NCI-H128 (cell line): ENCODE results near the gene NINJ1.

Source experiments
- DNase-seq: peaks from one replicate; lab custom pipeline; 2025; ENCODE audit not compliant: unreplicated experiment; lab: John Stamatoyannopoulos, UW

Gene NINJ1, protein sequence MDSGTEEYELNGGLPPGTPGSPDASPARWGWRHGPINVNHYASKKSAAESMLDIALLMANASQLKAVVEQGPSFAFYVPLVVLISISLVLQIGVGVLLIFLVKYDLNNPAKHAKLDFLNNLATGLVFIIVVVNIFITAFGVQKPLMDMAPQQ

DNA sequence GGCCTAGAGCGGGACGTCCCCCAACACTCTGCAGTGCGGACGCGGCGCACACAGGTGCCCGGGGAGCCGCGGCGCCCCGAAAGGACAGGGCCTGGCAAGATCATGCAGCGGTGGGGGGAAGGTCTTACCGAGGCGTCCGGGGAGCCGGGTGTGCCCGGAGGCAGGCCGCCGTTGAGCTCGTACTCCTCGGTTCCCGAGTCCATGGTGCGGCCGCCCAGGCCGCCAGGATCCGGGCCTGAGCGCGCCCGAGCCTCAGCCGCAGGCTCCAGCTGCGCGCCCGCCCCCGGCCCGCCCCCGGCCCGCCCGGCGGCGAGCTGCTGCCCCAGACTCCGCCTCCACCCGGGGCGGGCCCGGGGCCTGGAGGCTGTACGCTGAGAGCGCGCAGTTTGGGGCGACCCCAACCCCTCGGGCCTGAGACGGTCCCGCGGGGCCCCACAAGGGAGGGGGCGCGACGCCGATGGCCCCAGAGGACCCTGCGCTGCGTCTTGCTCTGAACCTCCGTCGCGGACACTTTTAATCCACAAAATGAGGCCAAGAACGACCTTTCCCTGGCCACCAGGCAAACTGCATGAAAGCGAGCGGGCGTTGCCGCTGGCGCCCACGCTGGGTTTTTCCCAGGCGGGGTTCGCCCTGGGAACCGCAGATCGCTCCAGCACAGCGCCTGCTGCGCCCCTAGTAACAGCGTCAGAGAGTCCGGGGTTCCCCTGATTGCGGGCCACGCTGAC, at the start of gene NINJ1:
Gene NINJ1, minus strand, starts transcription at position 237 of the 725 bp plus-strand sequence. Its CDS starts 34 bp downstream, at position 203.
- DNase-seq, result no peak

DNA sequence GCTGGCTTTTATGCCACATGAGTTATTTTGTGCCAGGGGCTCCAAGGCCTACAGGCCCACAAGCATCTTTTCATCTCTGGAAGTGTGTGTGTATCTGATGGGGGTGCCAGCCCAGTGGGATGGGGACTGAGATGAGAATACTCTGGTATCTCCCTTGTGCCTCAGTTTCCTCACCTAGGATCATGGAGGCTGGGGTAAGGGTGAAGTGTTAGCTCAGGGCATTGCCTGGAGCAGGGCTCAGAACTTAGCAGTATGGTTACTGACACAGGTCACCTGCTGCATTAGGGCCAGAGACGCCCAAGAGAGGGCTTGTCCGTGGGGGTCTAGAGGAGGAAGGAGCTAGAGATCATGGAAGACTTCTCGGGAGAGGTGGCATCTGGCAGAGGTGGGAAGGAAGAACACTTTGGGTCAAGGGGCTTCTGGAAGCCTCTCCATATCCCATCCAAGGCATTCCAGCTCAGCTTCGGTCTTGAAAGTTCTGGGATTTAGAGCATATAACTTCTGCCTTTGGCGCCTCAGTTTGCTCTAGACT, 49.1 kb upstream of the NINJ1 start:
- DNase-seq, result no peak

DNA sequence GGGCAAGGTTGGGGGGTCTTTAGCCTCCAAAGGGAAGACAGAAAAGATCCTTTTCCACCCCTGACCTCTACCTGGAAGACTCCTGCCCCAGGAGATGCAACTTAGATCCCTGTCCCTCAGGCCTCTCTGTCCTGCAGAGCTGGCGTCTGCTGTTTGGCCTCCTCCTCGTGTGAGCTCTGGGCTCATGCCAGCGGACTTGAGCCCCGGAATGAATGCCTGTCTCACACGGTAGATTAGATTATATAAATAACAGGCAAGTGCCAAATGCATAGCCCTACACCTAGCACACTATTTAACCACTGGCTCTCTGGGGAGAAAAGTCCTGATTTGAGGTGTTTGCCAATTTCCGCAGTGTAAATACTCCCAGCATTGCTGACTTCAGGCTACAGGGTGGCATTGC, 48.5 kb upstream of the NINJ1 start:
- no peak for DNase-seq

DNA sequence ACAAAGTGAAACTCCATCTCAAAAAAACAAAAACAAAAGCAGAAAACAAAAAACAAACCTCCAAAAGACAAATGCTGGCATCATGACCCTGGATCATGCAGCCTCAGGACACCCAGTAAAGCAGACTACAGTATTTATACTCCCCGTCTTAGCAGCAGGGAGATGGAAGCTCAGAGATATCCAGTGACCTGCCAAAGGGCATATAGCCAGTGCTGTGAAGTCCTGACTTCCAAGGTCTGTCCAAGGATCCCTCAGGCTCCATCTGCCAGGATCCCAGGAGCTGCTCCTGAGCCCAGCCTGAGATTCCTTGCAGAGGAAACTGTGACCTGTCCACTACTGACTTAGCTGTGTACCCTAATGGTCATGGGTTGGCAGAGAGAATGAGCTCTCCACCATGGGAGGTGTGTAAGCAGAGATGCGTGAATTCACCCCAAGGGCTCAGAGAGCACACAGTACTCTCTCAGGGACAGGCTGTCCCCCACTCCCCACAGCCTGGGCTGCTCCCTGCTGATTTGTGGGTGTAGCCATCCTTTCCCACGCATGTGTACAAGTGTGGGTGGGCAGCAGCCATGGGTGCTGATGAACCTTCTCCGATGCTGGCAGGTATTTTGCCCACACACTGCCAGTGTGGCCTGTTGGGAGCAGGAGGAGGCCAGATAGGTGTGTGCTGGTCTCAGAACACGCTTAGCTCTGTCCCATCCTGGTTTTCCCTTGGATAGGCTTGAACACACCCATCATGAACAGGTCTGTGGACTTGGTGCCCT, 47.8 kb upstream of the NINJ1 start:
- DNase-seq, result no peak

DNA sequence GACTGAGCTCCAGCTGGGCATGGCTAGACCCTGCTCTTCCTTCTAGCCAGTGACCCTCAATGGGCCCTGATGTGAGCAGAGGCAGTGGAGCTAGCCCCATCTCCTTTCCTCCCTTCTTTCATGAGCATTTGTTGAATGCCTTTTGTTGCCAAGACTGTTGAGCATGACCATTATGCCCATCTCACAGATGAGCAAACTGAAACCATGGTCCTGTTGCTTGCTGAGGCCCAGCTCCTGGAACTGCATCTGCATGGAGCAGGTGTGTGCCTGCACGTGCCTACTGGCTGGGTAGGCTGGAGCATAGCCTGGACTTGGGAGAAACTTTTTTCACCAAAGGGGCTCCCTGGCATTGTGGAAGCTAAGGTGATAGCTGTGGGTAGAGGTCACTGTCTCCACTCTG, 46.9 kb upstream of the NINJ1 start:
- no peak for DNase-seq

DNA sequence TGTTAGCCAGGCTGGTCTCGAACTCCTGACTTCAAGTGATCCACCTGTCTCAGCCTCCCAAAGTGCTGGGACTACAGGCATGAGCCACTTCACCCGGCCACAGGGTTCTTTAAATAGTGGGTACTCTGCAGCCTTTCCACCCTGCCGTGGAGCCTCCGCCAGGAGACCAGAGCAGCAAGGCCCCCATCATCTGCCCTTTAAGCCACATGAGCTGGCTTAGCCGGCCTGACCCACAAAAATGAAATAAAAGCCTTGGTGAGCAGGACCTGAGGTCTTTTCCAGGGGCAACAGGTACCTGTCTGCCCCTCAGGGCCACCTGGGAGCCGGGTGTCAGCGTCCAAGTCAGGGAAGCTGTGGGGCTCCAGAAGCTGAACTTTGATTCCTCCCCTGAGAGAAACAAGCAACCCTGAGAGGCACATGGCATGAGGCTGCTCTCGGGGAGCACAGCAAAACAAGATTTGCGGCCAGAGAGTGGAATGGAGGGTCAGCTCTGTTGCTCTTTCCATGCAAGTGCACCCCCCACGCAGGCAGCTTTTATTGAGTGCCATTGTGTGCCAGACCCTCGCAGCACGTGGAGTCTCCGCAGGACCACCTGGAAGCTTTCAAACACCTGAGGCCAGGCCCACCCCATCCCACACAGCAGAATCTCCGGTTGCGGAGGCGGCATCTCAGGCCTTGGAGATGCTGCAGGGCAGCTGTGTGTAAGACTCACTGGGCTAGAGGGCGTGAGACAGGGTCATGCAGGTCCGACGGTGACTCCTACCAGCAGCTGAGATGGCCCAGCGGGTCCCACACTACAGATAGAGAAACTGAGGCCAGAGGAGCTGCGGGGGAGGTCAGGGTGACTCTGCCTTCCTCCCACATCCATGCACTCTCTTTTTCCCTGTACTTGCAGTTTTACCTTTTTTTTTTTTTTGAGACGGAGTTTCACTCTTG, 45.1 kb upstream of the NINJ1 start:
- no peak for DNase-seq

DNA sequence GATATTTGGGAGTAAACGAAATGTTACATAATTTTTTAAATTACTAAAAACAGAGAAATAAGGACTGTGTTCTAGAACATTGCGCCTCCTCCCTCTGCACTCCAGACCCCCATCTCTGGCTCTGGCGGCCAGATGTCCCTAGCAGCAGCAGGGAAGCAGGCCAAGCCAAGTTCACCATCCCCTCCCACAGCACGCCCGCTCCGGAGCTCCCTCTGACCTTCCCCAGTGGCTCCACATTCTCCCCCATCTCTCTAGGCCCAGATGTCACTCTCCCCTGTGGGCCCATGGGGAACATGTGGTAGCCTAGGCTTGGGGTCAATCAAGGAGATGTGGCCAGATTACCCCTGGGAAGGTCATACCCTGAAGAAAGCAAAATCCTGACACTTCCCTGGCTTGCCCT, 43.6 kb upstream of the NINJ1 start:
- DNase-seq, result no peak

DNA sequence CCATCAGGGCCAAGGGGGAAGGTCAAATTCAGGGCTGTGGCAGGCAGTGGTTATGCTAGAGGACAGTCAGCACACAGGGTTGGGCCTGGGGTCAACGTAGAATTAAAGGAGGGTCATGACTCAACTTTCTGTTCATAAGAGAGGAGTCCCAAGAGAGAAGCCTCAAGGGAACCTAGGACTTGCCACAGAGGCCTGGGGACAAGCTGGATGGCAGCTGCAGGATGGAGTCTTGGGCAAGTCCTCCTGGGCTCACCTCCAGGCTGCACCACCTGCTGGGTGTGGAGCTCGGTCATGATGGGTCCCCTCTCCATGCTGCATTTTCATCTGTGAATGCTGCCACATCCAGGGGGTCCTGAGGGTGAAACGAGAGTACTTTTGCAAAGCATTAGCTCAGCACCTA, 40.9 kb upstream of the NINJ1 start:
- no peak for DNase-seq

DNA sequence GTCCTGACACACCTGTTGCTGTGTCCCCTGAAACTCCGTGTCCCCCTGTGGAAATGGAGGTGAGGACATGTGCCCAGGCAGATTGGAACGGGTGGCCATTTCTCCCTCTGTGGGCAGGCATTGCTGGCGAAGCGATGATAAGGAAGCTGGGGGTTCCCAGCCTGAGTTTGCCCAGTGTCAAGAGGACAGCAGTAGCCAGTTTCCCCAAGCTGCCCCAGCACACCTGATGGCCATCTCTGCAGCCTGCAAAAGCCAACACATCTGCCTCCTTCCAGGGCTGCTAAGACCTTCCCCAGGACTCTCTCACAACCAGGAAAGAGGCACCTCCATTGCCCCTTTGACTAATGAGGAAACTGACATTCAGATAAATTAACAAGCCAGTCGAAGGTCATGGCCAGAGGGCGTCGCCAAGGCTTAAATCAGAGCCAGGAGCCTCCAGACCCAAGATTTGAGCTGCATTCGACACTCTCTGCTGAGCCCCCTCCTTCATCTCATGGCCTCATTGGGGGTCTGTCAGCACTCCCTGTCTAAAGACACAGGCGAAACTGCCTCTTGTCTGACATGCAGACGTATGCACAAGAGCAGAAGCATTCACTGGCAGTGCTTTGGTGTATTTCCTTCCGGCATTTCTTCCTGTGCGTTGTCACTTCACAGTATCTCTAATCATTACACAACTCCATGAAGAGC, 39.5 kb upstream of the NINJ1 start:
- no peak for DNase-seq

DNA sequence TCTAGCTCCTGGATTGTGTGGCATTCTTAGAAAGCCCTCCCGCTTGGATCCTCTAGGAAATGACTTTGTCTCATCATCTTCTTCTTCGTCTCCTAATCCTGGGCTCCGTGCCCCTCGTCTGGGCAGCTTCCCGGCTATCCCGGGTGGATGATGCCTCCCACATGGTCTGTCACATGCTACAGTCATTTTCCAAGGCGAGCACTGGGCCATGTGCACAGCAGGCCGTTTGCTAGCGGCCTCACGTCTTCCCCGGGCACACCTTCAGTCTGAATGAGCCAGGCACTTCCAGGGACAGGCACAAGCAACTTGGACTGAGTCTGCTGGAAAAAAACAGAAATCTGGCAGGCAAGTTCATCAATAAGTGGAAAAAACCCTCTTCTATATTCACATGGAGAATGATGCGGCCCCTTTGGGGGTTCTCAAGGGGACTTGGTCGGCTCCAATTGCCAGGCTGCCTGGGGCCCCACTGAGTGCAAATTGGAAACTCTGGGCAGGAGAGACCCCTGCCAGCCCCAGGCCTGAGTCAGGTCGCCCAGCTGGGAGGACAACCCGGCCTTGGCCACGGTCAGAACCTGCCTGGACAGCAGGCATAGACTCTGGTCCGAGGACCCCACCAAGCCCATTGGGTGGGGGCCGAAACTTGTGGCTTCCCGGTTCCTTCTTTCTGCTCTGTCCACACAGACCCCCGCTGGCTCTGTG, 38.8 kb upstream of the NINJ1 start:
- no peak for DNase-seq

DNA sequence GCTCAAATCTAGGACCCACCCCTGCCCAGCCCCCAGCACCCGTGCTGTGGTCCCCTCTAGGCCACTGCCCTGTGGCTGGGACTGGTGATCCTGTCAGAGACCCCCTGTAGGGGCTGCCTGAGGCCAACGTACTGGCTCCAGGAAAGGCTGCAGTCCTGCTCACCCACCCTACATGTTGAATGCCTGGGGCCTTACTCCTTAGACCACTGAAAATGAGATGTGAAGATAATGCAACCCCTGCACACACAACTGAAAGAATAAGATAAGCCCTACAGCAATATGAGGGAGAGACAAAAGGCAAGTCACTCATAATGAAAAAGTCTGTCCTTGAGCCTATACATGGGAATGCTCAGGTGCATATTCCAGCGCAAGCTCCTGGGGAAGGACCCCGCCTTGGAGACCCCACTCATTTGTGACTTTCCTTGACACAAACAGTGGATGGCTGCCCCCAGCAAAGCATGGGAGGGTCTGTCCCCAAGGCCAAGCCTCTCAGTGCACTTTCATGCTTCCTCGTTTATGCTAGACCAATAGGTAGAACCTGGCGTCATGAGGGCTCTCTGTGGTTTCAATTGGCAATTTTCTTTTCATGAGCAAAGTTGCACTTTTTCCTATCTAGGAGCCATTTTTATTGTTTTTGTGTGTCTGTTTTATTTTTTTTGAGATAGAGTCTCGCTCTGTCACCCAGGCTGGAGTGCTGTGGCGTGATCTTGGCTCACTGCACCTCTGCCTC, 37.4 kb upstream of the NINJ1 start:
- no peak for DNase-seq

DNA sequence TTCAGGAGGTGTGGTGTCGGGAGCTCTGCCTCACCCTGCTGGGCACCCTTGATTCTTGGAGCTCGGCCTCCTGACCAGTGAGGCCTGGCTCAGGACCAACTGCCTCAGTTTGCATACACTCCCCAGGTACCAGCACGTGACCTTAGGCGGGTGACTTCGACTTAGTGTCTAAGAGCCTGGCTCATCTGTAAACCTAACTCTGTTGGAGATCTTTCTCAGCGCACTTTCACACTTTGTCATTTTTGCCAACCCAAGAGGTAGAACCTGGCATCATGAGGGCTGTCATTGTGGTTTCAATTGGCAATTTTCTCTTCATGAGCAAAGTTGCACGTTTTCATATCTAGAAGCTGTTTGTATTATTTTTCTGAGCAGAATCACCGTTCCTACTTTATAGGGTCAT, 36.5 kb upstream of the NINJ1 start:
- DNase-seq, result no peak

DNA sequence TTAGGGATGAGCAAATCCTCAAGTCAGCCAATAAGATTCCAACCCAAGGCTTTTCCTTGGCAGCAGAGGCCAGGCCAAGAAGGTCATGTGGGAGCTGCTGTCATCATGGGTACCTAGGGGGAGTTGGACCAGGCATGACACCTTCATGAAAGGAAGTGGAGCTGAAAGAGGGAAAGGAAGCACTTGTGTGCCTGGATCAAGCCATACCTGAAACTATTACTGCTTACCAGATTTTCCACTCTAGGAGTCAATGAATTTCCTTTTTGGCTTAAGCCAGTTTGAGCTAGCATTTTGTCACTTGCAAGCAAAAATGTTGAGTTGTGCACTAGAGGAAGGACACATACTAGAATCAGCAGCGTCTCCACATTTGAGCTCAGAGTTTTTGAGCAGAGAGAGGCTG, 35.4 kb upstream of the NINJ1 start:
- no peak for DNase-seq

DNA sequence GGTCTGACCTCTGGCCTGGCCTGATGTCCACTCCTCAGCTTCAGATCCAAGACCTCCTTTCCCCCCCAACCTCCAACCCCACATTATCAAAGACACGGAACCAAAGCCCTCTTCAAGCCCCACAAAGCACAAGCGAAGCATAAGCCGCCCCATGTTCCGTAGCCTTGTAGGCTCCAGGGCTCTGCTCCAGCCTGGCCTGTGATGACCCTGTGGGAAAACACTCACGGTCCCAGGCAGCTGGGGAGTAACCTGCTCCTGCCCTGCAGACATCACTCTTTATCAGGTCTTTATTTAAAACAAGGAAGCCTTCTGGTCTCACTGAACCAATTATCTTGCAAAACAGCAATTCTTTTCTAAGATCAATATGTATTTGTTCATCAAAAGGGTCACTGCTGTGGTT, 34.5 kb upstream of the NINJ1 start:
- no peak for DNase-seq

DNA sequence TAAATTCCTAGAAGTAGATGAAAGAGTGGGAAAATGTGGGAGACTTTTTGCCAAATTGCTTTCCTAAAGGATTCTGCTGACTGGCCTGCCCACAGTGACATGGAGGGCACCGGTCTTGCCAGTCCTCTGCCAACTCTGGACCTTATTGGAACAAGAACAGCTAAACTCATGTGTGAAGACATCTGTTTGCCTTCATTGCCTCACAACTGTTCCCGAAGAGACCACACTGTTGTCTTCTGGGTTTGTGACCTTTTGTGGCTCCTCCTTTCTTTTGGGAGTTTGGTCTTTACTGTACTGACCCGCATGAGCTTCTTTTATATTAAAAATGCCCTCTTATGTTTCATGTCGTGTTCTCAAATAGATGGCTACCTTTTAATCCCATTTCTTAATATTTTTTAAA, 33.8 kb upstream of the NINJ1 start:
- no peak for DNase-seq

DNA sequence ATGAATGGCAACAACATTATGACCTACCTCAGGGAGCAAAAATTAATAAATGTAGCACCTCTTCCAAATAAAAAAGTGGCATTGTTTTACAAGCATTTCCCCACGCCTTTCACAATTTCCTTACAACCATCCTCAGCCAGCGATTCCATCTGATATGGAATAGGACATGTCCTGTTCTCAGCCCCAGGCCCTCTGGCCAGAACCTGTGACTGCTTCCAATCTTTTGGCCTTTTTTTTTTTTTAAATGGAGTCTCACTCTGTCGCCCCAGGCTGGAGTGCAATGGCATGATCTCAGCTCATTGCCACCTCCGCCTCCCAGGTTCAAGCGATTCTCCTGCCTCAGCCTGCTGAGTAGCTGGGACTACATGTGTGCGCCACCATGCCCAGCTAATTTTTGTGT, 33.1 kb upstream of the NINJ1 start:
- DNase-seq, result no peak

DNA sequence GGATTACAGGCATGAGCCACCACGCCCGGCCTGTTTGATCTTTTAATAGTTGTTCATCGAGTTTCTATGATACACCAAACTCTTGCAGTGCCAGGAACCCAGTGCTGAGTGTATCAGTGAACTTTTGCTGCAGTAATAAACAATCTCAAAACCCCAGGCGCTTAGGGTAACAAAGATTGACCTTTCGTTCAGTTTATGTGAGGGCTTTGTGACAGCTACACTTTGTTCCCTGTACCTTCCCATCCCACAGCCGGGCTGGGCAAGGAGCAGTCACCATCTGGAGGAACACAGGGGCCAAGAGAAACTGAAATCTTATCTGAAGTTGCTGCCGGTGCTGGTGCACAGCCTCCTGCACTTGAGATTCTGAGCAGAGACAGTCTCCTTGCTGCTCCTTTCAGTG, 32.6 kb upstream of the NINJ1 start:
- no peak for DNase-seq

DNA sequence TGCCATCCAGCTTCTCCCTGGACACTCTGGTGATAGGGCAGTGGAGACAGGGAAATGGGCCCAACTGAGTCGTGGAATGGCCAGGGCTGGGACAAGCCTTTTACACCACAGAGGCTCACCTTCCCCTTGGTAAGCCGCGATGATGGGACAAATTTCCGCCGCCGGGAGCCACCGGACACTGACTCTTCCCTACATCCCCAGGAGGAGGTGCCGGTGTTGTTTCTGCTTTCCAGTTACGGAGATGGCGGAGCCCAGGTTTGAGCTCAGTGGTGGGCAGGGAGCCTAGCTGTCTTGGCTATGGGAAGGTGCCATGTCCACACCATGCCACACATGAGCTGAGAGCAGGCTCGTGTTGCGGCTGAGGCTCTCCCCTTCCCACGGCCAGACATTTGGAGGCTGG, 30.0 kb upstream of the NINJ1 start:
- no peak for DNase-seq
